Suprapubic skin (tissue), 4 donors: ENCODE data around the gene ASNS.
"Not testable (repeated sequence)": the region's sequence is repeated elsewhere in the genome, so short reads cannot be mapped to it uniquely, and the experiment has no call there.

Experiments used
- CTCF ChIP-seq, 2 donors: fragments of 200-600 bp in 1 of 2; fragments of 450-650 bp in 1 of 2; sonication (generic) in 1 of 2; IDR thresholded peaks; one replicate each; pipeline ENCODE4 v1.5.1; 2016 to 2019; ENCODE audit warnings: antibody characterized with exemption in 2 of 2, mild to moderate bottlenecking in 1 of 2, moderate library complexity in 1 of 2
- POLR2A ChIP-seq, 2 donors: fragments of 450-650 bp; IDR thresholded peaks; one replicate each; pipeline ENCODE4 v1.6.1; 2017; ENCODE audit warnings: antibody characterized with exemption in 2 of 2, mild to moderate bottlenecking in 2 of 2, moderate library complexity in 2 of 2
- POLR2AphosphoS5 ChIP-seq, 3 donors: sonication (generic); formaldehyde crosslinking; IDR thresholded peaks; one replicate each; pipeline ENCODE4 v1.6.1; 2017; ENCODE audit warnings: antibody characterized with exemption in 3 of 3

- not testable (repeated sequence) for TF ChIP-seq POLR2A, CTCF, POLR2AphosphoS5 (IDR thresholded peaks at IDR 0.05)
Observed at GRCh38 chr7:97921254-97921653, 49.0 kb upstream of the ASNS start.
